Breast epithelium (tissue), 4 donors: ENCODE measurements around the gene PTTG1IP. TPM values are rescaled to one million over a fixed set of nuclear protein-coding genes. Genes with fewer than 3 reads are reported as not detected.
A peak's percentile ranks its signal among the peaks of the same experiment; 100 is the strongest.

ENCODE experiments used
- DNase-seq, 2 donors: peaks; one replicate each; pipeline ENCODE4 v3.0.0-alpha.2; 2019; ENCODE audit warnings: low spot score in 2 of 2
- H3K27ac ChIP-seq, 2 donors: fragments of 200-600 bp; sonication (generic) in 1 of 2; one replicate each; pipeline ENCODE4 v1.5.1; 2016 to 2019; ENCODE audit warnings: mild to moderate bottlenecking in 1 of 2
- H3K27me3 ChIP-seq, 2 donors: fragments of 200-600 bp; sonication (generic) in 1 of 2; one replicate each; pipeline versions ENCODE4 v1.5.1 to v1.6.0; 2017 to 2019; ENCODE audit warnings: control low read depth in 1 of 2, mild to moderate bottlenecking in 1 of 2
- H3K36me3 ChIP-seq: fragments of 200-600 bp; one replicate; pipeline ENCODE4 v1.5.1; 2019
- H3K4me1 ChIP-seq, 2 donors: fragments of 200-600 bp; sonication (generic); one replicate each; pipeline ENCODE4 v1.5.1; 2016 to 2019; ENCODE audit warnings: control low read depth in 1 of 2
- H3K4me3 ChIP-seq, 3 donors: fragments of 200-600 bp; sonication (generic); 1 replicate in 2 of 3; 2 replicates in 1 of 3; pipeline ENCODE4 v1.5.1; 2016 to 2019; ENCODE audit warnings: mild to moderate bottlenecking in 3 of 3, moderate library complexity in 2 of 3
- H3K9me3 ChIP-seq, 2 donors: fragments of 200-600 bp; sonication (generic) in 1 of 2; one replicate each; pipeline ENCODE4 v1.5.1; 2016 to 2019; ENCODE audit warnings: control low read depth in 1 of 2
- CTCF ChIP-seq, 3 donors: fragments of 450-650 bp; IDR thresholded peaks; one replicate each; pipeline ENCODE4 v1.5.1; 2016 to 2017; ENCODE audit warnings: antibody characterized with exemption in 3 of 3, mild to moderate bottlenecking in 3 of 3, moderate library complexity in 3 of 3
- POLR2A ChIP-seq: fragments of 450-650 bp; IDR thresholded peaks from one replicate; pipeline ENCODE4 v1.6.1; 2016; ENCODE audit warnings: antibody characterized with exemption, mild to moderate bottlenecking, moderate library complexity
- POLR2AphosphoS5 ChIP-seq, 3 donors: sonication (generic); formaldehyde crosslinking; IDR thresholded peaks; one replicate each; pipeline ENCODE4 v1.6.1; 2017; ENCODE audit warnings: antibody characterized with exemption in 3 of 3
- intact Hi-C: fragments of 100-400 bp; cut with DNase I; formaldehyde crosslinking; loops from one replicate; pipeline ENCODE4 v1.15.1; 2023; ENCODE audit warnings: low total_unique reads
- total RNA-seq, 3 donors: library from RNA; depleted of rRNA; stranded (reverse); fragments of >200 nt; gene quantifications; one replicate each; pipeline ENCODE4 v1.1.0, GENCODE V29; 2016

PTTG1IP gene
- total RNA-seq, 3 donors from 2014 or later, result 187 to 351 (median 272) TPM

GRCh38 chr21:44844256-44844655 lies 29.2 kb downstream of the PTTG1IP start:
- TF ChIP-seq POLR2AphosphoS5 (IDR thresholded peaks at IDR 0.05) (no peak), CTCF (IDR thresholded peaks at IDR 0.05) (no peak), POLR2A (no peak)
- peak in 1 of 2 donors; percentile 39 for DNase-seq
- no peak overlapping the region for H3K27ac ChIP-seq
- no peaks in the 10 kb centered on the region for H3K27me3 ChIP-seq
- H3K9me3 ChIP-seq, result no peaks in the 10 kb centered on the region
- H3K36me3 ChIP-seq, result peaks cover 3% of the 10 kb centered on the region
- no peak overlapping the region for H3K4me3 ChIP-seq
- peaks cover 9% of the 10 kb centered on the region in 2 donors for H3K4me1 ChIP-seq
- intact Hi-C loops, result no loop called here

- H3K9me3 ChIP-seq, result no peaks in the 10 kb centered on the region
- H3K4me3 ChIP-seq, result no peak overlapping the region
- TF ChIP-seq POLR2AphosphoS5 (IDR thresholded peaks at IDR 0.05), result no peak
- no peak for TF ChIP-seq CTCF (IDR thresholded peaks at IDR 0.05)
- no peak for TF ChIP-seq POLR2A
- H3K4me1 ChIP-seq, result peaks cover 9% of the 10 kb centered on the region in 2 donors
- peak in 1 of 2 donors; percentile 41 for DNase-seq
- no peaks in the 10 kb centered on the region for H3K36me3 ChIP-seq
- intact Hi-C loops, result no loop called here
- H3K27me3 ChIP-seq, result no peaks in the 10 kb centered on the region
- no peak overlapping the region for H3K27ac ChIP-seq
Measured at GRCh38 chr21:44842721-44843445, 30.6 kb downstream of the PTTG1IP start.

GRCh38 chr21:44842087-44842486 lies 31.4 kb downstream of the PTTG1IP start:
- TF ChIP-seq POLR2AphosphoS5 (IDR thresholded peaks at IDR 0.05) (no peak), POLR2A (no peak), CTCF (IDR thresholded peaks at IDR 0.05) (no peak)
- Histone ChIP-seq H3K27ac (no peak overlapping the region), H3K27me3 (no peaks in the 10 kb centered on the region), H3K4me3 (no peak overlapping the region), H3K9me3 (no peaks in the 10 kb centered on the region), H3K4me1 (peaks cover 9% of the 10 kb centered on the region in 2 donors), H3K36me3 (no peaks in the 10 kb centered on the region)
- intact Hi-C loops, result no loop called here
- peak in 1 of 2 donors; percentile 34 for DNase-seq

GRCh38 chr21:44840771-44841170 lies 32.7 kb downstream of the PTTG1IP start:
- intact Hi-C loops, result no loop called here

More at GRCh38 chr21:44840771-44841170, 32.7 kb downstream of the PTTG1IP start:
- no peaks in the 10 kb centered on the region for H3K27me3 ChIP-seq
- H3K4me3 ChIP-seq, result no peak overlapping the region
- H3K27ac ChIP-seq, result no peak overlapping the region
- H3K36me3 ChIP-seq, result no peaks in the 10 kb centered on the region
- peak in 1 of 2 donors; percentile 24 for DNase-seq
- H3K4me1 ChIP-seq, result peaks cover 0 to 4% of the 10 kb centered on the region in 2 donors
- H3K9me3 ChIP-seq, result no peaks in the 10 kb centered on the region
- TF ChIP-seq CTCF (IDR thresholded peaks at IDR 0.05) (no peak), POLR2AphosphoS5 (IDR thresholded peaks at IDR 0.05) (no peak), POLR2A (no peak)
